Natural killer cell (primary cell): ENCODE measurements around the gene FRMD3. TPM values are rescaled to one million over a fixed set of nuclear protein-coding genes. Genes with fewer than 3 reads are reported as not detected.

Experiments used
- ATAC-seq, 3 donors: fragments of 150-1000 bp in 2 of 3; fragments of 200-7000 bp in 1 of 3; cut with Tn5 transposase; 1 replicate in 1 of 3; 2 replicates in 2 of 3; pipeline ENCODE4 v1.10.0; 2021; ENCODE audit warnings: mild to moderate bottlenecking in 2 of 3, moderate library complexity in 2 of 3
- DNase-seq, 2 donors: peaks; one replicate each; pipeline versions ENCODE4 v3.0.0 to v3.0.0-alpha.2; 2013 to 2021; ENCODE audit warnings: mixed read lengths in 1 of 2
- H3K27ac ChIP-seq: one replicate; pipeline ENCODE4 v1.5.1; 2013; ENCODE audit warnings: mild to moderate bottlenecking, low read length
- H3K27me3 ChIP-seq: one replicate; pipeline ENCODE4 v1.6.1; 2013; ENCODE audit warnings: low read length; ENCODE audit not compliant: control insufficient read depth, insufficient read depth
- H3K36me3 ChIP-seq: one replicate; pipeline ENCODE4 v1.6.1; 2013; ENCODE audit warnings: low read length; ENCODE audit not compliant: control insufficient read depth, insufficient read depth
- H3K4me1 ChIP-seq: one replicate; pipeline ENCODE4 v1.6.1; 2013; ENCODE audit warnings: low read length; ENCODE audit not compliant: control insufficient read depth, insufficient read depth
- H3K4me3 ChIP-seq: one replicate; pipeline ENCODE4 v1.5.1; 2013; ENCODE audit warnings: low read length
- H3K9me3 ChIP-seq: one replicate; pipeline ENCODE4 v1.6.1; 2013; ENCODE audit warnings: low read length; ENCODE audit not compliant: control insufficient read depth, insufficient read depth
- H3K27ac Mint-ChIP-seq, 2 donors: one replicate each; pipeline ENCODE4 v1.8.0; 2022; ENCODE audit warnings: mild to moderate bottlenecking in 2 of 2, mixed read lengths in 2 of 2, moderate library complexity in 1 of 2
- H3K27me3 Mint-ChIP-seq, 2 donors: one replicate each; pipeline ENCODE4 v1.8.0; 2022; ENCODE audit warnings: low read depth in 2 of 2, mixed read lengths in 2 of 2
- H3K36me3 Mint-ChIP-seq: one replicate; pipeline ENCODE4 v1.8.0; 2022; ENCODE audit warnings: mixed read lengths
- H3K4me1 Mint-ChIP-seq, 2 donors: one replicate each; pipeline ENCODE4 v1.8.0; 2022; ENCODE audit warnings: mixed read lengths in 2 of 2
- H3K4me3 Mint-ChIP-seq: one replicate; pipeline ENCODE4 v1.8.0; 2022; ENCODE audit warnings: mild to moderate bottlenecking, moderate library complexity, mixed read lengths
- H3K9me3 Mint-ChIP-seq, 2 donors: one replicate each; pipeline ENCODE4 v1.8.0; 2022; ENCODE audit warnings: mixed read lengths in 2 of 2
- CTCF ChIP-seq: fragments of 200-600 bp; IDR thresholded peaks from one replicate; pipeline ENCODE4 v1.8.0; 2022; ENCODE audit warnings: antibody characterized with exemption
- WGBS: methylation state at CpG from one replicate; pipeline ENCODE4 v1.1.7; 2013; ENCODE audit warnings: missing lambda C conversion rate; ENCODE audit not compliant: insufficient coverage; 5-methylcytosine and 5-hydroxymethylcytosine counted together
- intact Hi-C: fragments of 100-400 bp; cut with micrococcal nuclease; formaldehyde crosslinking; loops from one replicate; pipeline ENCODE4 v1.14.2; 2022
- total RNA-seq, 4 donors: library from RNA; stranded (reverse); fragments of 120-200 nt in 1 of 4; gene quantifications; one replicate each; pipeline versions ENCODE4 v1.2.3 to v1.2.4, GENCODE V29; 2013 to 2022

Gene FRMD3
- total RNA-seq, 3 donors from 2014 or later (not counting 1 experiment from before 2014, with no cell fraction given) = 1.2 to 2.4 (median 2.1) TPM

GRCh38 chr9:83264315-83264714 is 273.9 kb downstream of the FRMD3 start:
- ATAC-seq = no peak
- intact Hi-C loops = no loop called here
- peaks cover 0 to 2% of the 10 kb centered on the region in 2 donors for H3K27me3 Mint-ChIP-seq

GRCh38 chr9:83259558-83259957 is 278.6 kb downstream of the FRMD3 start:
- Mint-ChIP-seq H3K4me3 (no peak overlapping the region), H3K4me1 (no peaks in the 10 kb centered on the region), H3K36me3 (no peaks in the 10 kb centered on the region), H3K27me3 (peaks cover 0 to 2% of the 10 kb centered on the region in 2 donors), H3K27ac (no peak overlapping the region), H3K9me3 (peaks cover 0 to 2% of the 10 kb centered on the region in 2 donors)
- Histone ChIP-seq H3K4me1 (no peaks in the 10 kb centered on the region), H3K4me3 (no peak overlapping the region), H3K9me3 (no peaks in the 10 kb centered on the region), H3K27me3 (no peaks in the 10 kb centered on the region), H3K36me3 (no peaks in the 10 kb centered on the region), H3K27ac (no peak overlapping the region)
- ATAC-seq (no peak), DNase-seq (no peak)
- WGBS = 86% methylated on average over 1 of the region's 1 CpG
- intact Hi-C loops = no loop called here
- TF ChIP-seq CTCF = no peak

More at GRCh38 chr9:83264315-83264714, 273.9 kb downstream of the FRMD3 start:
- TF ChIP-seq CTCF = no peak
- DNase-seq = no peak
- Histone ChIP-seq H3K9me3 (no peaks in the 10 kb centered on the region), H3K27ac (no peak overlapping the region), H3K27me3 (no peaks in the 10 kb centered on the region), H3K4me3 (no peak overlapping the region), H3K4me1 (no peaks in the 10 kb centered on the region), H3K36me3 (no peaks in the 10 kb centered on the region)
- peaks cover 0 to 2% of the 10 kb centered on the region in 2 donors for H3K9me3 Mint-ChIP-seq
- no peaks in the 10 kb centered on the region for H3K36me3 Mint-ChIP-seq
- no peak overlapping the region for H3K4me3 Mint-ChIP-seq
- no peak overlapping the region for H3K27ac Mint-ChIP-seq
- no peaks in the 10 kb centered on the region for H3K4me1 Mint-ChIP-seq
- 100% methylated on average over 2 of the region's 2 CpGs for WGBS

- H3K36me3 Mint-ChIP-seq = peaks cover under 1% of the 10 kb centered on the region
Measured at GRCh38 chr9:83257937-83258891, 280.0 kb downstream of the FRMD3 start.

More at GRCh38 chr9:83257937-83258891, 280.0 kb downstream of the FRMD3 start:
- ATAC-seq (no peak), DNase-seq (no peak)
- H3K4me1 Mint-ChIP-seq = no peaks in the 10 kb centered on the region
- peaks cover 2 to 4% of the 10 kb centered on the region in 2 donors for H3K9me3 Mint-ChIP-seq
- H3K36me3 ChIP-seq = no peaks in the 10 kb centered on the region
- no peaks in the 10 kb centered on the region for H3K27me3 ChIP-seq
- H3K4me1 ChIP-seq = no peaks in the 10 kb centered on the region
- H3K4me3 Mint-ChIP-seq = no peak overlapping the region
- no peak overlapping the region for H3K27ac Mint-ChIP-seq
- intact Hi-C loops = no loop called here
- no peak for TF ChIP-seq CTCF
- H3K4me3 ChIP-seq = no peak overlapping the region
- H3K9me3 ChIP-seq = no peaks in the 10 kb centered on the region
- WGBS = 80% methylated on average over 4 of the region's 5 CpGs
- H3K27ac ChIP-seq = no peak overlapping the region
- H3K27me3 Mint-ChIP-seq = no peaks in the 10 kb centered on the region
